Measurements from ENCODE around the gene PPM1F. TPM values are rescaled to one million over a fixed set of nuclear protein-coding genes. Genes with fewer than 3 reads are reported as not detected.

The PPM1F gene
- total RNA-seq, 1 donor from 2014 or later = 23.6 TPM

GRCh38 chr22:21989049-21989448 lies 36.4 kb upstream of the PPM1F start:
- Histone ChIP-seq H3K4me3 (ENCODE audit: low read depth, low read length) (no peak overlapping the region), H3K36me3 (ENCODE audit: control insufficient read depth, insufficient read depth, low read length) (no peaks in the 10 kb centered on the region), H3K27me3 (ENCODE audit: control insufficient read depth, insufficient read depth, low read length) (peaks cover 6% of the 10 kb centered on the region)
- no peak for TF ChIP-seq CTCF (IDR thresholded peaks at IDR 0.05; ENCODE audit: insufficient read depth, low read length, poor library complexity, severe bottlenecking)
- no peak for DNase-seq (ENCODE audit: low read depth)

- TF ChIP-seq CTCF (IDR thresholded peaks at IDR 0.05; ENCODE audit: insufficient read depth, low read length, poor library complexity, severe bottlenecking) = no peak
- Histone ChIP-seq H3K27me3 (ENCODE audit: control insufficient read depth, insufficient read depth, low read length) (peaks cover 6% of the 10 kb centered on the region), H3K36me3 (ENCODE audit: control insufficient read depth, insufficient read depth, low read length) (no peaks in the 10 kb centered on the region), H3K4me3 (ENCODE audit: low read depth, low read length) (no peak overlapping the region)
- no peak for DNase-seq (ENCODE audit: low read depth)
These were observed 32.6 kb upstream of the PPM1F start for GRCh38 chr22:21985214-21985613.

- peaks cover 5% of the 10 kb centered on the region for H3K27me3 ChIP-seq (ENCODE audit: control insufficient read depth, insufficient read depth, low read length)
- no peaks in the 10 kb centered on the region for H3K36me3 ChIP-seq (ENCODE audit: control insufficient read depth, insufficient read depth, low read length)
- H3K4me3 ChIP-seq (ENCODE audit: low read depth, low read length) = no peak overlapping the region
- no peak for DNase-seq (ENCODE audit: low read depth)
- TF ChIP-seq CTCF (IDR thresholded peaks at IDR 0.05; ENCODE audit: insufficient read depth, low read length, poor library complexity, severe bottlenecking) = peak; percentile 40
These were observed 32.1 kb upstream of the PPM1F start for GRCh38 chr22:21984793-21985192.

DNA sequence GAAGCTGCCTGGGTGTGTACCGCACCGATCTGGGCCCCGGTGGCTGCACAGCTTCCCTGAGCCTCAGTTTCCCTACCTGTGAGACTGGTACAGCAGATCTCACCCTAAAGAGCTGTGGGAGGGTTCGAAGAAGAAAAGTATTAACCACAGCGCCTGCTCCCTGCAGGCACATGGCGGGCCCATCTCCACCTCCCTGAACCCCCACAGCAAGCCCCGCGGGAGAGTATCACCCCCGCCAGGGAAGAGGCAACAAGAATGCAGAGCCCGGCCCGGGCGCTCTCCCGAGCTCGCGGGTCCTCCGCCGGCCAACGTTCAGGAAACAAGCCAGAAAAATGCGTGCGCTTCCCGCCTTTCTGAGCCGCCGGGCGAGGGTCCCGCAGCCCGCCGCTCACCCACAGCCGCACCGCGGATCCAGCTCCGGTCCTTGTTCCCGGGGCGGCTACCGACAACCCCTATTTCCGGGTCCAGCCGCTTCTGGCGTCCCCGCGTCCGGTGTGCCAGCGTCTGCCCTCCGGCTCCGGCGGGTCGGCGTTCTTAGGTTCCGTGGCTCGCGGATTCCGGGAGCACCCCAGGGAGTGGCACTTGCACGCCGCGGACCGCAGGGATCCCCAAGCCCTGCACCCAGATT lies 29.8 kb upstream of the PPM1F start, which contains the start of gene TOP3B:
Gene TOP3B (minus strand): TSS at position 450 of the 628 bp plus-strand sequence. CDS start 7,078 bp downstream, outside the sequence.
- no peak for TF ChIP-seq CTCF (IDR thresholded peaks at IDR 0.05; ENCODE audit: insufficient read depth, low read length, poor library complexity, severe bottlenecking)
- Histone ChIP-seq H3K36me3 (ENCODE audit: control insufficient read depth, insufficient read depth, low read length) (no peaks in the 10 kb centered on the region), H3K4me3 (ENCODE audit: low read depth, low read length) (peak within 1 kb of the TSS; percentile 97), H3K27me3 (ENCODE audit: control insufficient read depth, insufficient read depth, low read length) (no peaks in the 10 kb centered on the region)
- DNase-seq (ENCODE audit: low read depth) = no peak

DNA sequence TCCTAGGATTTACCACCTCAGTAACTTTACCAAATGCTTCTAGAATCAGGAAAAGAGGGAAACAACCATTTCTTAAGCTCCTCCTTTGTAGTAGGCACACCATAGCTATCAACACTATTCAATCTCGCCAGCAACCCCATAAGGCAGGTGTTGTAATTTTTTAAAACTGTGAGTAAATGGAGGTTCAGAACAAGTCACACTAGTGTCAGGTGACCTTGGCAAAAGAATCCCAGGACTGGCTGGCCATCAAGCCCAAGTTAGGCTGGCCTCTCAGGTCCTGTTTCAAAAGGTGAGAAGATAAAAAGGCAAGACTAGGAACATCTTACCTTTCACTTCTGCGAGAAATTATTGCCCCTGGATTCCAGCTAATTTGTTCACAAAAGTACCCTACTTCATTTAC lies 29.2 kb upstream of the PPM1F start:
- TF ChIP-seq CTCF (IDR thresholded peaks at IDR 0.05; ENCODE audit: insufficient read depth, low read length, poor library complexity, severe bottlenecking) = no peak
- no peak for DNase-seq (ENCODE audit: low read depth)
- Histone ChIP-seq H3K4me3 (ENCODE audit: low read depth, low read length) (peak overlapping the region; percentile 97), H3K36me3 (ENCODE audit: control insufficient read depth, insufficient read depth, low read length) (no peaks in the 10 kb centered on the region), H3K27me3 (ENCODE audit: control insufficient read depth, insufficient read depth, low read length) (no peaks in the 10 kb centered on the region)

DNA sequence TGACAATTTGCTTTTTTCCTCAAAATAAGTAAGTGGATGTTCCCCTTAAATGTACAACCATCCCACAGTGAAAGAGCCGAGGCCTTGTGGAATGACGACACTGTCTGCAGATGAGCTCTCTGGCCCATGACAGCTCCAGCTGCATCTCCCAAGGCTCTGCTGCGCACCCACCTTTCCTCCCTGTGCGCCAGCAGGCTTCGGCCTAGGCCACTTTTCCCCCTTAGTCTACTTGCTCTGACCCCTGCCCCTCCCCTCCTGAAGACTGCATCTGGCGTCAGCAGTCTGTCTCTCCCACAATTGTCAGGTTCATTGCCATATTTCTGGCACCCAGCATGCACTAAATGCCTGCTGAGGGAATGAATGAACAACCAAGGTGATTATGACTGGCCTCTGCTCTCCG lies 27.9 kb upstream of the PPM1F start:
- no peaks in the 10 kb centered on the region for H3K36me3 ChIP-seq (ENCODE audit: control insufficient read depth, insufficient read depth, low read length)
- TF ChIP-seq CTCF (IDR thresholded peaks at IDR 0.05; ENCODE audit: insufficient read depth, low read length, poor library complexity, severe bottlenecking) = no peak
- no peaks in the 10 kb centered on the region for H3K27me3 ChIP-seq (ENCODE audit: control insufficient read depth, insufficient read depth, low read length)

More for the DNA sequence above, 27.9 kb upstream of the PPM1F start:
- DNase-seq (ENCODE audit: low read depth) = no peak
- no peak overlapping the region for H3K4me3 ChIP-seq (ENCODE audit: low read depth, low read length)

Data from kidney epithelial cell (primary cell).